DMS53 (cell line): ENCODE results near the gene SH3TC2.

ENCODE experiments used
- DNase-seq: peaks from one replicate; lab custom pipeline; 2025; lab: John Stamatoyannopoulos, UW

SH3TC2 gene

GRCh38 chr5:149060325-149060724 lies 2.5 kb downstream of the SH3TC2 start:
- peak; percentile 65 for DNase-seq

GRCh38 chr5:149056616-149057165 lies 6.2 kb downstream of the SH3TC2 start:
- no peak for DNase-seq

- no peak for DNase-seq
Measured at GRCh38 chr5:149054416-149054815, 8.4 kb downstream of the SH3TC2 start.

- DNase-seq, result no peak
Measured at GRCh38 chr5:149053072-149053695, 9.7 kb downstream of the SH3TC2 start.

- peak; percentile 31 for DNase-seq
Measured at GRCh38 chr5:149049371-149049781, 13.5 kb downstream of the SH3TC2 start.

- no peak for DNase-seq
Measured at GRCh38 chr5:149048811-149049210, 14.1 kb downstream of the SH3TC2 start.

- no peak for DNase-seq
Measured at GRCh38 chr5:149047462-149047861, 15.4 kb downstream of the SH3TC2 start.

GRCh38 chr5:149046196-149046829 lies 16.5 kb downstream of the SH3TC2 start:
- DNase-seq, result no peak

- DNase-seq, result no peak
Measured at GRCh38 chr5:149045089-149045460, 17.8 kb downstream of the SH3TC2 start.

GRCh38 chr5:149044453-149045088 lies 18.3 kb downstream of the SH3TC2 start:
- DNase-seq, result no peak

GRCh38 chr5:149043641-149044040 lies 19.2 kb downstream of the SH3TC2 start:
- DNase-seq, result no peak

GRCh38 chr5:149042865-149043264 lies 20.0 kb downstream of the SH3TC2 start:
- DNase-seq, result no peak

- DNase-seq, result no peak
Measured at GRCh38 chr5:149041242-149041641, 21.6 kb downstream of the SH3TC2 start.

- DNase-seq, result no peak
Measured at GRCh38 chr5:149040421-149040820, 22.4 kb downstream of the SH3TC2 start.

GRCh38 chr5:149039506-149039905 lies 23.4 kb downstream of the SH3TC2 start:
- DNase-seq, result no peak

- peak; percentile 28 for DNase-seq
Measured at GRCh38 chr5:149038336-149039080, 24.4 kb downstream of the SH3TC2 start.

GRCh38 chr5:149037817-149038216 lies 25.0 kb downstream of the SH3TC2 start:
- no peak for DNase-seq

- no peak for DNase-seq
Measured at GRCh38 chr5:149036970-149037369, 25.9 kb downstream of the SH3TC2 start.

GRCh38 chr5:149036168-149036567 lies 26.7 kb downstream of the SH3TC2 start:
- no peak for DNase-seq

GRCh38 chr5:149035372-149035790 lies 27.5 kb downstream of the SH3TC2 start:
- peak; percentile 81 for DNase-seq

- DNase-seq, result no peak
Measured at GRCh38 chr5:149030838-149031397, 31.9 kb downstream of the SH3TC2 start.

- no peak for DNase-seq
Measured at GRCh38 chr5:149030392-149030791, 32.5 kb downstream of the SH3TC2 start.
